Mammary epithelial cell (primary cell): ENCODE data around the gene SRRD.

Experiments
- EZH2 ChIP-seq: IDR thresholded peaks from 2 replicates; pipeline ENCODE4 v1.6.1; 2012; ENCODE audit warnings: low read length, inconsistent platforms, borderline replicate concordance
- TF ChIP-seq, protein P1 (sequence below), 2 donors: IDR thresholded peaks in 1 of 2; conservative IDR thresholded peaks in 1 of 2; 2 replicates each; pipeline ENCODE4 v1.5.1; 2011 to 2012; ENCODE audit warnings: inconsistent platforms in 2 of 2, low read length in 2 of 2, mild to moderate bottlenecking in 2 of 2, control low read depth in 1 of 2, low read depth in 1 of 2; ENCODE audit not compliant: insufficient read depth in 1 of 2; ENCODE audit errors: extremely low read depth in 1 of 2

GRCh38 chr22:26534874-26535602 is 51.4 kb downstream of the SRRD start:
- TF ChIP-seq, protein P1, sequence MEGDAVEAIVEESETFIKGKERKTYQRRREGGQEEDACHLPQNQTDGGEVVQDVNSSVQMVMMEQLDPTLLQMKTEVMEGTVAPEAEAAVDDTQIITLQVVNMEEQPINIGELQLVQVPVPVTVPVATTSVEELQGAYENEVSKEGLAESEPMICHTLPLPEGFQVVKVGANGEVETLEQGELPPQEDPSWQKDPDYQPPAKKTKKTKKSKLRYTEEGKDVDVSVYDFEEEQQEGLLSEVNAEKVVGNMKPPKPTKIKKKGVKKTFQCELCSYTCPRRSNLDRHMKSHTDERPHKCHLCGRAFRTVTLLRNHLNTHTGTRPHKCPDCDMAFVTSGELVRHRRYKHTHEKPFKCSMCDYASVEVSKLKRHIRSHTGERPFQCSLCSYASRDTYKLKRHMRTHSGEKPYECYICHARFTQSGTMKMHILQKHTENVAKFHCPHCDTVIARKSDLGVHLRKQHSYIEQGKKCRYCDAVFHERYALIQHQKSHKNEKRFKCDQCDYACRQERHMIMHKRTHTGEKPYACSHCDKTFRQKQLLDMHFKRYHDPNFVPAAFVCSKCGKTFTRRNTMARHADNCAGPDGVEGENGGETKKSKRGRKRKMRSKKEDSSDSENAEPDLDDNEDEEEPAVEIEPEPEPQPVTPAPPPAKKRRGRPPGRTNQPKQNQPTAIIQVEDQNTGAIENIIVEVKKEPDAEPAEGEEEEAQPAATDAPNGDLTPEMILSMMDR (conservative IDR thresholded peaks at IDR 0.05 in 1 of 2, IDR thresholded peaks at IDR 0.05 in 1 of 2; ENCODE audit: extremely low read depth in 1 of 2, insufficient read depth in 1 of 2, low read depth in 1 of 2, low read length in 2 of 2) = no peak
- TF ChIP-seq EZH2 = no peak
